Esophagus squamous epithelium (tissue), 4 donors: ENCODE results near the gene ITGA5.

Source experiments
- CTCF ChIP-seq, 6 experiments: fragments of 450-650 bp in 4 of 6; fragments of 200-600 bp in 2 of 6; sonication (generic) in 2 of 6; IDR thresholded peaks; one replicate each; pipeline ENCODE4 v1.5.1; 2016 to 2019; ENCODE audit warnings: antibody characterized with exemption in 6 of 6, mild to moderate bottlenecking in 4 of 6, moderate library complexity in 4 of 6
- POLR2A ChIP-seq, 4 donors: fragments of 450-650 bp; IDR thresholded peaks; one replicate each; pipeline ENCODE4 v1.6.1; 2017; ENCODE audit warnings: antibody characterized with exemption in 4 of 4, mild to moderate bottlenecking in 4 of 4, moderate library complexity in 3 of 4

GRCh38 chr12:54428050-54429013 is 9.3 kb upstream of the ITGA5 start:
- TF ChIP-seq CTCF (IDR thresholded peaks at IDR 0.05) (no peak), POLR2A (IDR thresholded peaks at IDR 0.05) (no peak)
